GM18507 (cell line): ENCODE measurements around the gene FLT3.

Experiments
- DNase-seq: peaks from one replicate; pipeline ENCODE4 v3.0.0; 2011; ENCODE audit warnings: low read depth; ENCODE audit not compliant: insufficient read length; ENCODE audit errors: extremely low spot score
- FAIRE-seq: peaks from 2 replicates; lab custom pipeline; 2011; peaks lifted over from hg19 to GRCh38; lab: Jason Lieb, UNC

FLT3 gene

GRCh38 chr13:27978301-27978968 lies 121.9 kb downstream of the FLT3 start:
- DNase-seq (no peak), FAIRE-seq (no peak)

GRCh38 chr13:27977476-27978300 lies 122.7 kb downstream of the FLT3 start:
- DNase-seq, result no peak
- FAIRE-seq, result no peak

- FAIRE-seq (no peak), DNase-seq (no peak)
These were observed 123.8 kb downstream of the FLT3 start for GRCh38 chr13:27976362-27977091.

- DNase-seq (no peak), FAIRE-seq (no peak)
These were observed 124.6 kb downstream of the FLT3 start for GRCh38 chr13:27975564-27976361.

- FAIRE-seq (no peak), DNase-seq (no peak)
These were observed 126.3 kb downstream of the FLT3 start for GRCh38 chr13:27973961-27974662.

- FAIRE-seq (no peak), DNase-seq (no peak)
These were observed 127.1 kb downstream of the FLT3 start for GRCh38 chr13:27973291-27973690.

GRCh38 chr13:27972478-27972820 lies 127.9 kb downstream of the FLT3 start:
- FAIRE-seq (no peak), DNase-seq (no peak)

GRCh38 chr13:27971776-27972477 lies 128.4 kb downstream of the FLT3 start:
- FAIRE-seq, result no peak
- DNase-seq, result no peak

- DNase-seq (no peak), FAIRE-seq (no peak)
These were observed 129.1 kb downstream of the FLT3 start for GRCh38 chr13:27971236-27971645.

- DNase-seq, result no peak
- no peak for FAIRE-seq
These were observed 129.8 kb downstream of the FLT3 start for GRCh38 chr13:27970382-27971235.

- no peak for FAIRE-seq
- no peak for DNase-seq
These were observed 130.5 kb downstream of the FLT3 start for GRCh38 chr13:27969866-27970229.

- no peak for FAIRE-seq
- no peak for DNase-seq
These were observed 131.1 kb downstream of the FLT3 start, which contains the start of gene CDX2 for GRCh38 chr13:27969082-27969865. TSS of gene CDX2 (minus strand) at chr13:27969315. CDS start at chr13:27969006, 309 bp downstream.

- no peak for FAIRE-seq
- DNase-seq, result no peak
These were observed 131.9 kb downstream of the FLT3 start for GRCh38 chr13:27968316-27969081.

- no peak for DNase-seq
- no peak for FAIRE-seq
These were observed 132.6 kb downstream of the FLT3 start for GRCh38 chr13:27967736-27968315.

GRCh38 chr13:27967203-27967735 lies 133.1 kb downstream of the FLT3 start:
- DNase-seq (no peak), FAIRE-seq (no peak)
